HepG2 (cell line): ENCODE results near the gene NOL4L. TPM values are rescaled to one million over a fixed set of nuclear protein-coding genes. Genes with fewer than 3 reads are reported as not detected.

ENCODE experiments used
- FLYWCH1 ChIP-seq: sonication (generic); formaldehyde crosslinking; IDR thresholded peaks from 2 replicates; pipeline ENCODE4 v1.8.1; 2023; ENCODE audit warnings: mild to moderate bottlenecking, missing genetic modification reagents
- HNF4A ChIP-seq: sonication (generic); formaldehyde crosslinking; IDR thresholded peaks from 2 replicates; pipeline ENCODE4 v1.4.0; 2020; ENCODE audit warnings: missing genetic modification reagents
- HNRNPUL1 ChIP-seq: fragments of 200-400 bp; formaldehyde crosslinking; IDR thresholded peaks from 2 replicates; pipeline ENCODE4 v1.6.1; 2017; ENCODE audit warnings: low read depth, mild to moderate bottlenecking, low read length, moderate library complexity
- KDM5A ChIP-seq: fragments of 200-600 bp; sonication (generic); IDR thresholded peaks from 2 replicates; pipeline ENCODE4 v1.7.0; 2018; ENCODE audit warnings: antibody characterized with exemption, mild to moderate bottlenecking, low read length, borderline replicate concordance
- NFE2L2 ChIP-seq: fragments of 150-350 bp; IDR thresholded peaks from 2 replicates; pipeline ENCODE4 v1.6.1; 2014; ENCODE audit warnings: low read length
- RXRA ChIP-seq: sonication (generic); formaldehyde crosslinking; IDR thresholded peaks from 2 replicates; pipeline ENCODE4 v1.5.1; 2020; ENCODE audit warnings: missing genetic modification reagents
- SYNCRIP ChIP-seq: fragments of 200-400 bp; formaldehyde crosslinking; IDR thresholded peaks from 2 replicates; pipeline ENCODE4 v1.6.1; 2018; ENCODE audit warnings: mild to moderate bottlenecking, low read depth, low read length; ENCODE audit not compliant: insufficient read depth
- TMF1 ChIP-seq: sonication (generic); formaldehyde crosslinking; IDR thresholded peaks from 2 replicates; pipeline ENCODE4 v1.8.1; 2022; ENCODE audit warnings: low read depth, missing genetic modification reagents
- ZNF251 ChIP-seq: sonication (generic); formaldehyde crosslinking; IDR thresholded peaks from 2 replicates; pipeline ENCODE4 v1.9.0; 2021; ENCODE audit warnings: mild to moderate bottlenecking, missing genetic modification reagents
- ZNF569 ChIP-seq: sonication (generic); formaldehyde crosslinking; IDR thresholded peaks from 2 replicates; pipeline ENCODE4 v1.5.0; 2020; ENCODE audit warnings: mild to moderate bottlenecking, missing genetic modification reagents, moderate library complexity, borderline replicate concordance
- ZNF747 ChIP-seq: sonication (generic); formaldehyde crosslinking; IDR thresholded peaks from 2 replicates; pipeline ENCODE4 v1.8.1; 2023; ENCODE audit warnings: missing genetic modification reagents, mild to moderate bottlenecking, borderline replicate concordance
- ZNF782 ChIP-seq: sonication (generic); formaldehyde crosslinking; IDR thresholded peaks from 2 replicates; pipeline ENCODE4 v1.4.0; 2020; ENCODE audit warnings: missing genetic modification reagents, mild to moderate bottlenecking, borderline replicate concordance
- polyA plus RNA-seq, 8 experiments: library from polyadenylated mRNA; depleted of rRNA in 3 of 8; stranded (reverse) in 7 of 8; unstranded in 1 of 8; fragments of >200 nt; fragmentation: Illumina TruSeq in 4 of 8; extraction: Trizol in 4 of 8; gene quantifications; 2 replicates each; pipeline versions ENCODE4 v1.2.1 to v1.2.3, GENCODE V29; 2011 to 2016; ENCODE audit warnings: low read depth in 4 of 8, missing spikeins in 1 of 8, mixed read lengths in 1 of 8; ENCODE audit not compliant: insufficient read depth in 1 of 8
- total RNA-seq, 5 experiments: library from RNA; depleted of rRNA; stranded (reverse); fragments of >200 nt; fragmentation: Illumina TruSeq; extraction: Trizol; gene quantifications; 2 replicates each; pipeline ENCODE4 v1.2.3, GENCODE V29; 2016; ENCODE audit warnings: low read depth in 1 of 5
- TF ChIP-seq, protein P1 (sequence below): sonication (generic); formaldehyde crosslinking; IDR thresholded peaks from 2 replicates; pipeline ENCODE4 v1.4.0; 2020; ENCODE audit warnings: missing genetic modification reagents
- TF ChIP-seq, protein P2 (sequence below): sonication (generic); formaldehyde crosslinking; IDR thresholded peaks from 2 replicates; pipeline ENCODE4 v1.5.0; 2020; ENCODE audit warnings: missing genetic modification reagents, mild to moderate bottlenecking, borderline replicate concordance
- TF ChIP-seq, protein P3 (sequence below): IDR thresholded peaks from 2 replicates; pipeline ENCODE4 v1.6.1; 2016; ENCODE audit warnings: missing genetic modification reagents, missing compliant biosample characterization
- TF ChIP-seq, protein P4 (sequence below): sonication (generic); formaldehyde crosslinking; IDR thresholded peaks from 2 replicates; pipeline ENCODE4 v1.5.0; 2020; ENCODE audit warnings: mild to moderate bottlenecking, missing genetic modification reagents
- TF ChIP-seq, protein P5 (sequence below): sonication (generic); formaldehyde crosslinking; IDR thresholded peaks from 2 replicates; pipeline ENCODE4 v1.8.1; 2023; ENCODE audit warnings: missing genetic modification reagents, mild to moderate bottlenecking, borderline replicate concordance
- TF ChIP-seq, protein P6 (sequence below): sonication (generic); formaldehyde crosslinking; IDR thresholded peaks from 2 replicates; pipeline ENCODE4 v1.5.1; 2020; ENCODE audit warnings: missing genetic modification reagents, mild to moderate bottlenecking, borderline replicate concordance
- TF ChIP-seq, protein P7 (sequence below): sonication (generic); formaldehyde crosslinking; IDR thresholded peaks from 2 replicates; pipeline ENCODE4 v1.4.0; 2020; ENCODE audit warnings: low read depth, mild to moderate bottlenecking, missing genetic modification reagents

Gene NOL4L
- total and polyA plus RNA-seq, 2 of the 13 experiments (the other 11 are each of a cell fraction or from before 2014, with no cell fraction given), result 16.6 to 35.4 TPM

DNA sequence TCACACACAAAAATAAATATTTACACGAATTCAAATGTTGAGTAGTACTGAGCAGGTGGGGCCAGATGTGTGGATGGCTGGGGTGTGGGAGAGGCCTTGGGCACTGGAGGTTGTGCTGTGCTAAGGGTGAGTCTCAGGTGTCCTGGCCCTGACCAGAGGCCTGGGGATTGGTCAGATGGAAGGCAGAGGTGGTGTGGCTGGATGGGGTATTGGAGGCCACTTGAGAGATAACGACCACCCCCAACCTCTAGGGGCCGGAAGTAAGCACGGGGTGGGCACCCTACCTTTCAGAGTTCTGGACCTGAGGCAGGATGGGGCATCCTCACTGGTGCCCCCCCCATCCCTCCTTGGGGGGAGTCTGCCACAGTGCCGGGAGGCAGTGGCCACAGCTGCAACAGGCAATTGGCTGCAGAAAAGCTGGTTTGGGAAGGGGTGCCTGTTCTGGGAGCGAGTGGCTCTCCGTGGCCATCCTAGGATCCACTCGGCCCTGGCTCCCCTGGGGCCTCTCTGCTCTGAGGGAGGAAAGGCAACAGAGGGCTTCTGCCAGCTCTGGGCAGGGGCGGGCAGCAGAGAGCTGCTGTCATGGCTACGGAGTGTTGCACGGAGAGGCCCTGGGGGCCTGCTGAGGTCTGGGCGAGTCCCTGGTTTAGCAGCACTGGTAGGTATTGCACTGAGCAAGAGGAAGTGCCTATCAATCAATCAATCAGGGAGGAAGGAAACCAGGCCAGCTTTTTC is 139.4 kb downstream of the NOL4L start (continued):
- TF ChIP-seq, protein P1, sequence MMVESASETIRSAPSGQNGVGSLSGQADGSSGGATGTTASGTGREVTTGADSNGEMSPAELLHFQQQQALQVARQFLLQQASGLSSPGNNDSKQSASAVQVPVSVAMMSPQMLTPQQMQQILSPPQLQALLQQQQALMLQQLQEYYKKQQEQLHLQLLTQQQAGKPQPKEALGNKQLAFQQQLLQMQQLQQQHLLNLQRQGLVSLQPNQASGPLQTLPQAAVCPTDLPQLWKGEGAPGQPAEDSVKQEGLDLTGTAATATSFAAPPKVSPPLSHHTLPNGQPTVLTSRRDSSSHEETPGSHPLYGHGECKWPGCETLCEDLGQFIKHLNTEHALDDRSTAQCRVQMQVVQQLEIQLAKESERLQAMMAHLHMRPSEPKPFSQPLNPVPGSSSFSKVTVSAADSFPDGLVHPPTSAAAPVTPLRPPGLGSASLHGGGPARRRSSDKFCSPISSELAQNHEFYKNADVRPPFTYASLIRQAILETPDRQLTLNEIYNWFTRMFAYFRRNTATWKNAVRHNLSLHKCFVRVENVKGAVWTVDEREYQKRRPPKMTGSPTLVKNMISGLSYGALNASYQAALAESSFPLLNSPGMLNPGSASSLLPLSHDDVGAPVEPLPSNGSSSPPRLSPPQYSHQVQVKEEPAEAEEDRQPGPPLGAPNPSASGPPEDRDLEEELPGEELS, result 0 out of 2 replicates have a peak, but pooled peaks have one; percentile 12
- TF ChIP-seq, protein P2, sequence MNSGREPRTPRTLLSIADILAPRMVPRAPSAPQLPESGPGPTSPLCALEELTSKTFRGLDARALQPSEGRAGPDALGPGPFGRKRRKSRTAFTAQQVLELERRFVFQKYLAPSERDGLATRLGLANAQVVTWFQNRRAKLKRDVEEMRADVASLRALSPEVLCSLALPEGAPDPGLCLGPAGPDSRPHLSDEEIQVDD (CRISPR knock-in tag), result 0 out of 2 replicates have a peak, but pooled peaks have one; percentile 19
- TF ChIP-seq, protein P3, sequence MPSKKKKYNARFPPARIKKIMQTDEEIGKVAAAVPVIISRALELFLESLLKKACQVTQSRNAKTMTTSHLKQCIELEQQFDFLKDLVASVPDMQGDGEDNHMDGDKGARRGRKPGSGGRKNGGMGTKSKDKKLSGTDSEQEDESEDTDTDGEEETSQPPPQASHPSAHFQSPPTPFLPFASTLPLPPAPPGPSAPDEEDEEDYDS (CRISPR knock-in tag), result no peak
- TF ChIP-seq HNRNPUL1 (no peak), SYNCRIP (no peak), RXRA (CRISPR knock-in tag) (no peak; the same call in 1 of the 2 replicates), KDM5A (no peak), ZNF782 (CRISPR knock-in tag) (no peak), ZNF747 (CRISPR knock-in tag) (no peak), NFE2L2 (no peak), ZNF251 (CRISPR knock-in tag) (no peak), TMF1 (CRISPR knock-in tag) (no peak), ZNF569 (CRISPR knock-in tag) (no peak), FLYWCH1 (CRISPR knock-in tag) (0 out of 2 replicates have a peak, but pooled peaks have one; percentile 53), HNF4A (CRISPR knock-in tag) (no peak)
- TF ChIP-seq, protein P4, sequence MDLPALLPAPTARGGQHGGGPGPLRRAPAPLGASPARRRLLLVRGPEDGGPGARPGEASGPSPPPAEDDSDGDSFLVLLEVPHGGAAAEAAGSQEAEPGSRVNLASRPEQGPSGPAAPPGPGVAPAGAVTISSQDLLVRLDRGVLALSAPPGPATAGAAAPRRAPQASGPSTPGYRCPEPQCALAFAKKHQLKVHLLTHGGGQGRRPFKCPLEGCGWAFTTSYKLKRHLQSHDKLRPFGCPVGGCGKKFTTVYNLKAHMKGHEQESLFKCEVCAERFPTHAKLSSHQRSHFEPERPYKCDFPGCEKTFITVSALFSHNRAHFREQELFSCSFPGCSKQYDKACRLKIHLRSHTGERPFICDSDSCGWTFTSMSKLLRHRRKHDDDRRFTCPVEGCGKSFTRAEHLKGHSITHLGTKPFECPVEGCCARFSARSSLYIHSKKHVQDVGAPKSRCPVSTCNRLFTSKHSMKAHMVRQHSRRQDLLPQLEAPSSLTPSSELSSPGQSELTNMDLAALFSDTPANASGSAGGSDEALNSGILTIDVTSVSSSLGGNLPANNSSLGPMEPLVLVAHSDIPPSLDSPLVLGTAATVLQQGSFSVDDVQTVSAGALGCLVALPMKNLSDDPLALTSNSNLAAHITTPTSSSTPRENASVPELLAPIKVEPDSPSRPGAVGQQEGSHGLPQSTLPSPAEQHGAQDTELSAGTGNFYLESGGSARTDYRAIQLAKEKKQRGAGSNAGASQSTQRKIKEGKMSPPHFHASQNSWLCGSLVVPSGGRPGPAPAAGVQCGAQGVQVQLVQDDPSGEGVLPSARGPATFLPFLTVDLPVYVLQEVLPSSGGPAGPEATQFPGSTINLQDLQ (CRISPR knock-in tag), result no peak
- TF ChIP-seq, protein P5, sequence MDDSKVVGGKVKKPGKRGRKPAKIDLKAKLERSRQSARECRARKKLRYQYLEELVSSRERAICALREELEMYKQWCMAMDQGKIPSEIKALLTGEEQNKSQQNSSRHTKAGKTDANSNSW (CRISPR knock-in tag), result no peak
- TF ChIP-seq, protein P6, sequence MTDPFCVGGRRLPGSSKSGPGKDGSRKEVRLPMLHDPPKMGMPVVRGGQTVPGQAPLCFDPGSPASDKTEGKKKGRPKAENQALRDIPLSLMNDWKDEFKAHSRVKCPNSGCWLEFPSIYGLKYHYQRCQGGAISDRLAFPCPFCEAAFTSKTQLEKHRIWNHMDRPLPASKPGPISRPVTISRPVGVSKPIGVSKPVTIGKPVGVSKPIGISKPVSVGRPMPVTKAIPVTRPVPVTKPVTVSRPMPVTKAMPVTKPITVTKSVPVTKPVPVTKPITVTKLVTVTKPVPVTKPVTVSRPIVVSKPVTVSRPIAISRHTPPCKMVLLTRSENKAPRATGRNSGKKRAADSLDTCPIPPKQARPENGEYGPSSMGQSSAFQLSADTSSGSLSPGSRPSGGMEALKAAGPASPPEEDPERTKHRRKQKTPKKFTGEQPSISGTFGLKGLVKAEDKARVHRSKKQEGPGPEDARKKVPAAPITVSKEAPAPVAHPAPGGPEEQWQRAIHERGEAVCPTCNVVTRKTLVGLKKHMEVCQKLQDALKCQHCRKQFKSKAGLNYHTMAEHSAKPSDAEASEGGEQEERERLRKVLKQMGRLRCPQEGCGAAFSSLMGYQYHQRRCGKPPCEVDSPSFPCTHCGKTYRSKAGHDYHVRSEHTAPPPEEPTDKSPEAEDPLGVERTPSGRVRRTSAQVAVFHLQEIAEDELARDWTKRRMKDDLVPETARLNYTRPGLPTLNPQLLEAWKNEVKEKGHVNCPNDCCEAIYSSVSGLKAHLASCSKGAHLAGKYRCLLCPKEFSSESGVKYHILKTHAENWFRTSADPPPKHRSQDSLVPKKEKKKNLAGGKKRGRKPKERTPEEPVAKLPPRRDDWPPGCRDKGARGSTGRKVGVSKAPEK, result no peak
- TF ChIP-seq, protein P7, sequence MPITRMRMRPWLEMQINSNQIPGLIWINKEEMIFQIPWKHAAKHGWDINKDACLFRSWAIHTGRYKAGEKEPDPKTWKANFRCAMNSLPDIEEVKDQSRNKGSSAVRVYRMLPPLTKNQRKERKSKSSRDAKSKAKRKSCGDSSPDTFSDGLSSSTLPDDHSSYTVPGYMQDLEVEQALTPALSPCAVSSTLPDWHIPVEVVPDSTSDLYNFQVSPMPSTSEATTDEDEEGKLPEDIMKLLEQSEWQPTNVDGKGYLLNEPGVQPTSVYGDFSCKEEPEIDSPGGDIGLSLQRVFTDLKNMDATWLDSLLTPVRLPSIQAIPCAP (CRISPR knock-in tag), result no peak
